Adrenal gland (tissue), 12 donors: ENCODE measurements around the gene KRT39. TPM values are rescaled to one million over a fixed set of nuclear protein-coding genes. Genes with fewer than 3 reads are reported as not detected.

Experiments
- DNase-seq, 7 donors: peaks; one replicate each; pipeline ENCODE4 v3.0.0-alpha.2; 2019 to 2020
- H3K27ac ChIP-seq, 5 donors: fragments of 200-600 bp; sonication (generic) in 4 of 5; 1 replicate in 3 of 5; 2 replicates in 2 of 5; pipeline versions ENCODE4 v1.5.1 to v1.8.0; 2016 to 2020; ENCODE audit warnings: mild to moderate bottlenecking in 1 of 5
- H3K27me3 ChIP-seq: fragments of 200-600 bp; 2 replicates; pipeline ENCODE4 v1.8.0; 2021
- H3K36me3 ChIP-seq, 2 donors: fragments of 200-600 bp; replicated peaks in 1 of 2; 1 replicate in 1 of 2; 2 replicates in 1 of 2; pipeline versions ENCODE4 v1.5.1 to v1.8.0; 2018 to 2022
- H3K4me1 ChIP-seq, 2 donors: fragments of 200-600 bp; replicated peaks in 1 of 2; 1 replicate in 1 of 2; 2 replicates in 1 of 2; pipeline versions ENCODE4 v1.5.1 to v1.8.0; 2018 to 2021
- H3K4me3 ChIP-seq, 4 donors: fragments of 200-600 bp; sonication (generic) in 3 of 4; one replicate each; pipeline ENCODE4 v1.5.1; 2016 to 2018
- H3K9me3 ChIP-seq, 3 donors: fragments of 200-600 bp; sonication (generic) in 1 of 3; replicated peaks in 1 of 3; 1 replicate in 2 of 3; 2 replicates in 1 of 3; pipeline versions ENCODE4 v1.5.1 to v1.8.0; 2016 to 2021
- POLR2A ChIP-seq, 2 donors: fragments of 450-650 bp; IDR thresholded peaks; one replicate each; pipeline ENCODE4 v1.6.1; 2017; ENCODE audit warnings: antibody characterized with exemption in 2 of 2, mild to moderate bottlenecking in 2 of 2, moderate library complexity in 1 of 2
- WGBS, 4 donors: extraction: QIAGEN DNeasy Blood & Tissue Kit in 2 of 4; methylation state at CpG; one replicate each; pipeline versions ENCODE4 v1.1.5 to v1.1.7; 2013 to 2017; 5-methylcytosine and 5-hydroxymethylcytosine counted together
- intact Hi-C, 2 donors: fragments of 100-400 bp; cut with DNase I; formaldehyde crosslinking; loops; one replicate each; pipeline versions ENCODE4 v1.14.1 to v1.15.0; 2022 to 2023
- polyA plus RNA-seq, 3 donors: library from polyadenylated mRNA; stranded (reverse); fragments of 200-250 nt in 2 of 3; fragments of 350-450 nt in 1 of 3; fragmentation: Illumina TruSeq in 1 of 3; extraction: RNeasy Lipid Tissue Mini Kit (QIAGEN cat#74804) in 1 of 3; gene quantifications; one replicate each; pipeline ENCODE4 v1.2.3, GENCODE V29; 2013 to 2014
- small RNA-seq, 2 donors: library from RNA; depleted of rRNA; stranded (forward); fragments of <200 nt; gene quantifications; one replicate each; pipeline ENCODE3, GENCODE V24; 2016
- total RNA-seq, 9 donors: library from RNA; depleted of rRNA in 4 of 9; stranded (reverse); fragments of >200 nt in 4 of 9; fragments of 120-200 nt in 1 of 9; fragmentation: NEBNext Ultra II Directional in 1 of 9; extraction: Animal tissue kit (Norgen Biotek cat#: 25700) in 1 of 9; gene quantifications; one replicate each; pipeline versions ENCODE4 v1.1.0 to v1.2.4, GENCODE V29; 2013 to 2023
- TF ChIP-seq, protein P1 (sequence below), 6 experiments: fragments of 450-650 bp in 4 of 6; fragments of 200-600 bp in 2 of 6; sonication (generic) in 1 of 6; IDR thresholded peaks; 1 replicate in 5 of 6; 2 replicates in 1 of 6; pipeline versions ENCODE4 v1.5.1 to v1.8.0; 2016 to 2021; ENCODE audit warnings: antibody characterized with exemption in 6 of 6, mild to moderate bottlenecking in 2 of 6, moderate library complexity in 1 of 6
- donor health status: healthy with polysubstance abuse.
- donor health status: Bipolar disorder and iron deficiency.
- donor health status: DM: yes; HTN: yes; CAD: no.
- donor health status: DM: no; HTN: no; CAD: no.
- donor health status: DM: no; HTN: no; CAD: no.
- donor health status: DM: yes; HTN: yes; CAD: no.

Gene KRT39
- total and polyA plus RNA-seq, 12 donors: 0.17 TPM; not detected in 11

DNA sequence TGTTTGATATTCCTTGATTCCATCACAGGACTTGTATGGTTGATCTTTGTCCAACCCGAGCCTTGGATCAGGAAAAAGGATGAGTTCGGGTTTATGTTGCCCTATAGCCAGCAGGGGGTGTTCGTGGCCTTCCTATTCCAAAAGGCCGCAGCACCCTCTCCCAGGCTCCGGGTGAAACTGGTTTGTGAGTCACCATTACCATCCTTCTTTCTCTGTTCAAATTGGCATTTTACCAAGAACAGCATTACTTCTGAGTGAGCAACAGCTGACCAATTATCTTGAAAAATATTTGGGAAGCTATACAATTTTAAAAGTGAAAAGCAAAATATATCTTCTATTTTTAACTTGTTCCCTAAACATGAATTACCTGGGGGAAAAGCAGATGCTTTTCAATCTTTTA is 57.4 kb downstream of the KRT39 start:
- no peaks in the 10 kb centered on the region for H3K36me3 ChIP-seq
- H3K27ac ChIP-seq: no peak overlapping the region
- intact Hi-C loops: loop anchor here (5.0 to 10.0 kb wide), 2 partner anchors 415 to 753 kb away; no protein-coding TSS in a partner anchor
- DNase-seq: peak; percentile 76 to 94 (median 90)
- H3K27me3 ChIP-seq: peaks cover 8% of the 10 kb centered on the region
- TF ChIP-seq, protein P1, sequence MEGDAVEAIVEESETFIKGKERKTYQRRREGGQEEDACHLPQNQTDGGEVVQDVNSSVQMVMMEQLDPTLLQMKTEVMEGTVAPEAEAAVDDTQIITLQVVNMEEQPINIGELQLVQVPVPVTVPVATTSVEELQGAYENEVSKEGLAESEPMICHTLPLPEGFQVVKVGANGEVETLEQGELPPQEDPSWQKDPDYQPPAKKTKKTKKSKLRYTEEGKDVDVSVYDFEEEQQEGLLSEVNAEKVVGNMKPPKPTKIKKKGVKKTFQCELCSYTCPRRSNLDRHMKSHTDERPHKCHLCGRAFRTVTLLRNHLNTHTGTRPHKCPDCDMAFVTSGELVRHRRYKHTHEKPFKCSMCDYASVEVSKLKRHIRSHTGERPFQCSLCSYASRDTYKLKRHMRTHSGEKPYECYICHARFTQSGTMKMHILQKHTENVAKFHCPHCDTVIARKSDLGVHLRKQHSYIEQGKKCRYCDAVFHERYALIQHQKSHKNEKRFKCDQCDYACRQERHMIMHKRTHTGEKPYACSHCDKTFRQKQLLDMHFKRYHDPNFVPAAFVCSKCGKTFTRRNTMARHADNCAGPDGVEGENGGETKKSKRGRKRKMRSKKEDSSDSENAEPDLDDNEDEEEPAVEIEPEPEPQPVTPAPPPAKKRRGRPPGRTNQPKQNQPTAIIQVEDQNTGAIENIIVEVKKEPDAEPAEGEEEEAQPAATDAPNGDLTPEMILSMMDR (IDR thresholded peaks at IDR 0.05): peak; percentile 58 to 96 (median 80)
- TF ChIP-seq POLR2A (IDR thresholded peaks at IDR 0.05): no peak
- no peaks in the 10 kb centered on the region for H3K9me3 ChIP-seq
- H3K4me3 ChIP-seq: no peak overlapping the region
- H3K4me1 ChIP-seq: peaks cover 0 to 9% of the 10 kb centered on the region in 2 donors
- WGBS, 4 donors: 0 to 2% (median 1%) methylated on average over 5 of the region's 5 CpGs

Small RNA genes lying within 50 kb of the gene (small RNA-seq; reads per million reads assigned to genes)
- 0 reads per million in 2 donors for gene KRTAP3-4P

Other genes starting within 250 kb of the KRT39 start
Only the 30 nearest of the 33 such genes appear.
- gene KRT26, start 194.7 kb downstream of the KRT39 start, total RNA-seq: not detected
- gene KRT26, start 194.7 kb downstream of the KRT39 start, polyA plus RNA-seq: not detected
- not detected for gene KRT27, start 184.4 kb downstream of the KRT39 start, total RNA-seq
- under 1 TPM in 2 of 3 donors, not detected in 1; 0.34 to 0.56 TPM for gene KRT27, start 184.4 kb downstream of the KRT39 start, polyA plus RNA-seq
- gene KRT28, start 167.0 kb downstream of the KRT39 start, total RNA-seq: not detected
- not detected for gene KRT28, start 167.0 kb downstream of the KRT39 start, polyA plus RNA-seq
- gene KRT10, start 144.3 kb downstream of the KRT39 start, total RNA-seq: 10 to 100 TPM in 6 of 9 donors, 1 to 10 TPM in 2, under 1 TPM in 1; 0.35 to 58.4 (median 27.4) TPM
- 10 to 100 TPM; 31.1 to 36.3 (median 36.0) TPM for gene KRT10, start 144.3 kb downstream of the KRT39 start, polyA plus RNA-seq
- gene KRT12, start 99.7 kb downstream of the KRT39 start, total RNA-seq: not detected
- gene KRT12, start 99.7 kb downstream of the KRT39 start, polyA plus RNA-seq: not detected
- under 1 TPM in 2 of 9 donors, not detected in 7; 0.23 to 0.50 TPM for gene KRT20, start 81.7 kb downstream of the KRT39 start, total RNA-seq
- under 1 TPM in 2 of 3 donors, not detected in 1; 0.27 to 0.64 TPM for gene KRT20, start 81.7 kb downstream of the KRT39 start, polyA plus RNA-seq
- not detected for gene KRT23, start 29.3 kb downstream of the KRT39 start, total RNA-seq
- gene KRT23, start 29.3 kb downstream of the KRT39 start, polyA plus RNA-seq: under 1 TPM in 1 of 3 donors, not detected in 2; 0.03 TPM
- not detected for gene KRT40, start 17.4 kb upstream of the KRT39 start, total RNA-seq
- not detected for gene KRT40, start 17.4 kb upstream of the KRT39 start, polyA plus RNA-seq
- not detected for gene KRTAP3-3, start 27.2 kb upstream of the KRT39 start, total RNA-seq
- not detected for gene KRTAP3-3, start 27.2 kb upstream of the KRT39 start, polyA plus RNA-seq
- gene KRTAP3-2, start 33.0 kb upstream of the KRT39 start, total RNA-seq: not detected
- not detected for gene KRTAP3-2, start 33.0 kb upstream of the KRT39 start, polyA plus RNA-seq
- not detected for gene KRTAP3-1, start 42.2 kb upstream of the KRT39 start, total RNA-seq
- not detected for gene KRTAP3-1, start 42.2 kb upstream of the KRT39 start, polyA plus RNA-seq
- gene KRTAP1-5, start 60.3 kb upstream of the KRT39 start, total RNA-seq: not detected
- gene KRTAP1-5, start 60.3 kb upstream of the KRT39 start, polyA plus RNA-seq: not detected
- not detected for gene KRTAP1-4, start 63.2 kb upstream of the KRT39 start, total RNA-seq
- not detected for gene KRTAP1-4, start 63.2 kb upstream of the KRT39 start, polyA plus RNA-seq
- gene KRTAP1-3, start 67.9 kb upstream of the KRT39 start, total RNA-seq: not detected
- not detected for gene KRTAP1-3, start 67.9 kb upstream of the KRT39 start, polyA plus RNA-seq
- gene KRTAP1-1, start 74.5 kb upstream of the KRT39 start, total RNA-seq: not detected
- not detected for gene KRTAP1-1, start 74.5 kb upstream of the KRT39 start, polyA plus RNA-seq
- gene KRTAP2-1, start 80.4 kb upstream of the KRT39 start, total RNA-seq: not detected
- gene KRTAP2-1, start 80.4 kb upstream of the KRT39 start, polyA plus RNA-seq: not detected
- gene KRTAP2-2, start 88.3 kb upstream of the KRT39 start, total RNA-seq: not detected
- gene KRTAP2-2, start 88.3 kb upstream of the KRT39 start, polyA plus RNA-seq: not detected
- gene KRTAP2-3, start 93.2 kb upstream of the KRT39 start, total RNA-seq: not detected
- not detected for gene KRTAP2-3, start 93.2 kb upstream of the KRT39 start, polyA plus RNA-seq
- gene KRTAP2-4, start 98.9 kb upstream of the KRT39 start, total RNA-seq: not detected
- not detected for gene KRTAP2-4, start 98.9 kb upstream of the KRT39 start, polyA plus RNA-seq
- not detected for gene KRTAP4-7, start 117.2 kb upstream of the KRT39 start, total RNA-seq
- gene KRTAP4-7, start 117.2 kb upstream of the KRT39 start, polyA plus RNA-seq: not detected
- gene KRTAP4-8, start 131.2 kb upstream of the KRT39 start, total RNA-seq: not detected
- gene KRTAP4-8, start 131.2 kb upstream of the KRT39 start, polyA plus RNA-seq: not detected
- not detected for gene KRTAP4-16, start 135.3 kb upstream of the KRT39 start, total RNA-seq
- not detected for gene KRTAP4-16, start 135.3 kb upstream of the KRT39 start, polyA plus RNA-seq
- gene KRTAP4-9, start 138.4 kb upstream of the KRT39 start, total RNA-seq: not detected
- not detected for gene KRTAP4-9, start 138.4 kb upstream of the KRT39 start, polyA plus RNA-seq
- not detected for gene KRTAP4-11, start 151.4 kb upstream of the KRT39 start, total RNA-seq
- gene KRTAP4-11, start 151.4 kb upstream of the KRT39 start, polyA plus RNA-seq: not detected
- not detected for gene KRTAP4-12, start 157.2 kb upstream of the KRT39 start, total RNA-seq
- not detected for gene KRTAP4-12, start 157.2 kb upstream of the KRT39 start, polyA plus RNA-seq
- not detected for gene KRTAP4-6, start 173.6 kb upstream of the KRT39 start, total RNA-seq
- not detected for gene KRTAP4-6, start 173.6 kb upstream of the KRT39 start, polyA plus RNA-seq
- not detected for gene KRTAP4-5, start 182.9 kb upstream of the KRT39 start, total RNA-seq
- not detected for gene KRTAP4-5, start 182.9 kb upstream of the KRT39 start, polyA plus RNA-seq
- gene KRTAP4-4, start 193.8 kb upstream of the KRT39 start, total RNA-seq: not detected
- gene KRTAP4-4, start 193.8 kb upstream of the KRT39 start, polyA plus RNA-seq: not detected
- gene KRTAP4-3, start 201.3 kb upstream of the KRT39 start, total RNA-seq: not detected
- gene KRTAP4-3, start 201.3 kb upstream of the KRT39 start, polyA plus RNA-seq: not detected
- gene KRTAP4-2, start 211.3 kb upstream of the KRT39 start, total RNA-seq: not detected
- gene KRTAP4-2, start 211.3 kb upstream of the KRT39 start, polyA plus RNA-seq: not detected